ENCODE measurements around the gene SETD1A.

Gene SETD1A

DNA sequence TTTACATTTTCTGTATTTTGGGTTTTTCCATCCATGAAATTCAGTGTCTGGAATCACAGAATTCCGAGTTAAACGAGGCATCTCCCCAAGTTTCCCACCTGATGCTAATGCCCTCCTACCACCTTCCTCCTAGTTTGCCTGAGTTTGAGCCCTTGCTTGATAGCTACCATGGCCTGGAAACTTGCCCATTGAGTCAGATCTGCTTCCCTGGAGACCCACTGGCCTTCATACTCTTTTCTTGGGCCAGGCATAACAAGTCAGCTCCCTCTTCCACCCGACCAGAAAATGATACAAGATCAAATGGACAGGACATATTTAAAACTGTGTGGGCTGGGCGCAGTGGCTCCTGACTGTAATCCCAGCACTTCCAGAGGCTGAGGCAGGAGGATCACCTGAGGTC lies 10.2 kb downstream of the SETD1A start:
- TF ChIP-seq, protein P1, sequence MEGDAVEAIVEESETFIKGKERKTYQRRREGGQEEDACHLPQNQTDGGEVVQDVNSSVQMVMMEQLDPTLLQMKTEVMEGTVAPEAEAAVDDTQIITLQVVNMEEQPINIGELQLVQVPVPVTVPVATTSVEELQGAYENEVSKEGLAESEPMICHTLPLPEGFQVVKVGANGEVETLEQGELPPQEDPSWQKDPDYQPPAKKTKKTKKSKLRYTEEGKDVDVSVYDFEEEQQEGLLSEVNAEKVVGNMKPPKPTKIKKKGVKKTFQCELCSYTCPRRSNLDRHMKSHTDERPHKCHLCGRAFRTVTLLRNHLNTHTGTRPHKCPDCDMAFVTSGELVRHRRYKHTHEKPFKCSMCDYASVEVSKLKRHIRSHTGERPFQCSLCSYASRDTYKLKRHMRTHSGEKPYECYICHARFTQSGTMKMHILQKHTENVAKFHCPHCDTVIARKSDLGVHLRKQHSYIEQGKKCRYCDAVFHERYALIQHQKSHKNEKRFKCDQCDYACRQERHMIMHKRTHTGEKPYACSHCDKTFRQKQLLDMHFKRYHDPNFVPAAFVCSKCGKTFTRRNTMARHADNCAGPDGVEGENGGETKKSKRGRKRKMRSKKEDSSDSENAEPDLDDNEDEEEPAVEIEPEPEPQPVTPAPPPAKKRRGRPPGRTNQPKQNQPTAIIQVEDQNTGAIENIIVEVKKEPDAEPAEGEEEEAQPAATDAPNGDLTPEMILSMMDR (conservative IDR thresholded peaks at IDR 0.05; ENCODE audit: low read length), result no peak
- no peak for TF ChIP-seq EZH2phosphoT487 (IDR thresholded peaks at IDR 0.05; ENCODE audit: borderline replicate concordance)

DNA sequence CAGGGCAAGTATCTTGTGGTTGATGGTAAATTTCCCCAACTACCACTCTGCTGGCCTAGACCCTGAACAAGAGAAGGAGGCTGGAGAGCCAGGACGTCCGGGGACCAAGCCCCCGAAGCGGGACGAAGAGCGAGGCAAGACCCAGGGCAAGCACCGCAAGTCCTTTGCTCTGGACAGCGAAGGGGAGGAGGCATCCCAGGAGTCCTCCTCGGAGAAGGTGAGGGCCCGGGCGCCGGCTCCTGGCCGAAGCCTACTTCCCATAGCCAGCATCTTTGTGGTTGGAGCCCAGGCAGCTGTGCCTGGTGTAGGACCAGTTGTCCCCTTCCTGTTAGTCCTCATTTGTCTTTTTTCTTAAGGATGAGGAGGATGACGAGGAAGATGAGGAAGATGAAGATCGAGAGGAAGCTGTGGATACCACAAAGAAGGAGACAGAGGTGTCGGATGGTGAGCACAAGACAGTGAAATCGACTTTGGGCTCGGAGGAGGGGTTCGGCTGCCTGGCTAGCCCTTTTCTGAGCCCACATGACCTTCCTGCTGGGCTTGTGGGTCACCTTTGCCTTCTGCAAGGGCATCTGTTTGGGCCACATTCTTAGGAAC lies 11.8 kb downstream of the SETD1A start:
- TF ChIP-seq EZH2phosphoT487 (IDR thresholded peaks at IDR 0.05; ENCODE audit: borderline replicate concordance), result no peak
- TF ChIP-seq, protein P1 (conservative IDR thresholded peaks at IDR 0.05; ENCODE audit: low read length), result no peak
- no peaks in the 10 kb centered on the region for H3K79me2 ChIP-seq (ENCODE audit: insufficient read depth, low read length)
- H3K27me3 ChIP-seq (ENCODE audit: insufficient read depth, low read length, poor library complexity, severe bottlenecking), result no peaks in the 10 kb centered on the region
- no peak overlapping the region for H2AFZ ChIP-seq (ENCODE audit: low read length)
- H3K4me3 ChIP-seq (ENCODE audit: low read length, poor library complexity, severe bottlenecking), result no peak overlapping the region
- H3K9me3 ChIP-seq (ENCODE audit: insufficient read depth, low read depth, low read length), result no peaks in the 10 kb centered on the region
- no peaks in the 10 kb centered on the region for H4K20me1 ChIP-seq (ENCODE audit: insufficient read depth, low read length, poor library complexity, severe bottlenecking)
- H3K36me3 ChIP-seq (ENCODE audit: insufficient read depth, low read length), result peaks cover 75% of the 10 kb centered on the region; the same call in 1 of the 2 replicates
- H3K4me2 ChIP-seq (ENCODE audit: low read depth, low read length, poor library complexity, severe bottlenecking), result no peak overlapping the region
- H3F3A ChIP-seq (ENCODE audit: low read depth), result no peaks in the 10 kb centered on the region
- no peaks in the 10 kb centered on the region for H3K9me2 ChIP-seq (replicated peaks; ENCODE audit: low read depth, low read length)
- H3K9ac ChIP-seq (ENCODE audit: low read depth, low read length, poor library complexity, severe bottlenecking), result no peak overlapping the region
- H3K4me1 ChIP-seq (ENCODE audit: insufficient read depth, low read length, poor library complexity, severe bottlenecking), result no peaks in the 10 kb centered on the region

More for the DNA sequence above, 10.2 kb downstream of the SETD1A start:
- H2AFZ ChIP-seq (ENCODE audit: low read length), result no peak overlapping the region
- no peaks in the 10 kb centered on the region for H3K79me2 ChIP-seq (ENCODE audit: insufficient read depth, low read length)
- H3K9ac ChIP-seq (ENCODE audit: low read depth, low read length, poor library complexity, severe bottlenecking), result no peak overlapping the region
- H3K4me2 ChIP-seq (ENCODE audit: low read depth, low read length, poor library complexity, severe bottlenecking), result no peak overlapping the region
- no peaks in the 10 kb centered on the region for H4K20me1 ChIP-seq (ENCODE audit: insufficient read depth, low read length, poor library complexity, severe bottlenecking)
- H3K9me3 ChIP-seq (ENCODE audit: insufficient read depth, low read depth, low read length), result no peaks in the 10 kb centered on the region
- no peaks in the 10 kb centered on the region for H3K4me1 ChIP-seq (ENCODE audit: insufficient read depth, low read length, poor library complexity, severe bottlenecking)
- no peaks in the 10 kb centered on the region for H3F3A ChIP-seq (ENCODE audit: low read depth)
- H3K36me3 ChIP-seq (ENCODE audit: insufficient read depth, low read length), result peaks cover 78% of the 10 kb centered on the region; the same call in 1 of the 2 replicates
- H3K9me2 ChIP-seq (replicated peaks; ENCODE audit: low read depth, low read length), result no peaks in the 10 kb centered on the region
- no peaks in the 10 kb centered on the region for H3K27me3 ChIP-seq (ENCODE audit: insufficient read depth, low read length, poor library complexity, severe bottlenecking)
- H3K4me3 ChIP-seq (ENCODE audit: low read length, poor library complexity, severe bottlenecking), result no peak overlapping the region

DNA sequence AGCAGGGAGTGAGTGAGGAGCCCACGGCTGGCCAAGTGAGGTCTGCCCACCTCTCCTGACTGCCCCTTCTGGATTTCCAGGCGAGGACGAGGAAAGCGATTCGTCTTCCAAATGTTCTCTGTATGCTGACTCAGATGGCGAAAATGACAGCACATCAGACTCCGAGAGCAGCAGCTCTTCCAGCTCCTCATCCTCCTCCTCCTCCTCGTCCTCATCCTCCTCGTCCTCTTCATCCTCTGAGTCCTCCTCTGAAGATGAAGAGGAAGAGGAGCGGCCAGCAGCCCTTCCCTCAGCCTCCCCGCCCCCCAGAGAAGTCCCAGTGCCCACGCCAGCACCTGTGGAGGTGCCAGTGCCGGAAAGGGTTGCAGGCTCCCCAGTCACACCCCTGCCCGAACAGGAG lies 13.7 kb downstream of the SETD1A start:
- no peak for TF ChIP-seq EZH2phosphoT487 (IDR thresholded peaks at IDR 0.05; ENCODE audit: borderline replicate concordance)
- TF ChIP-seq, protein P1 (conservative IDR thresholded peaks at IDR 0.05; ENCODE audit: low read length), result no peak
- H3K4me2 ChIP-seq (ENCODE audit: low read depth, low read length, poor library complexity, severe bottlenecking), result no peak overlapping the region
- no peak overlapping the region for H3K9ac ChIP-seq (ENCODE audit: low read depth, low read length, poor library complexity, severe bottlenecking)
- H3K27me3 ChIP-seq (ENCODE audit: insufficient read depth, low read length, poor library complexity, severe bottlenecking), result no peaks in the 10 kb centered on the region
- no peaks in the 10 kb centered on the region for H3K79me2 ChIP-seq (ENCODE audit: insufficient read depth, low read length)
- peaks cover 66% of the 10 kb centered on the region; the same call in 1 of the 2 replicates for H3K36me3 ChIP-seq (ENCODE audit: insufficient read depth, low read length)
- H4K20me1 ChIP-seq (ENCODE audit: insufficient read depth, low read length, poor library complexity, severe bottlenecking), result no peaks in the 10 kb centered on the region
- H3K9me3 ChIP-seq (ENCODE audit: insufficient read depth, low read depth, low read length), result no peaks in the 10 kb centered on the region
- H3K4me3 ChIP-seq (ENCODE audit: low read length, poor library complexity, severe bottlenecking), result no peak overlapping the region
- H2AFZ ChIP-seq (ENCODE audit: low read length), result no peak overlapping the region
- H3F3A ChIP-seq (ENCODE audit: low read depth), result no peaks in the 10 kb centered on the region
- no peaks in the 10 kb centered on the region for H3K9me2 ChIP-seq (replicated peaks; ENCODE audit: low read depth, low read length)
- no peaks in the 10 kb centered on the region for H3K4me1 ChIP-seq (ENCODE audit: insufficient read depth, low read length, poor library complexity, severe bottlenecking)

Data from Loucy (cell line).